GM20431 (cell line): ENCODE data around the gene MED27.
"Not testable (repeated sequence)": the region's sequence is repeated elsewhere in the genome, so short reads cannot be mapped to it uniquely, and the experiment has no call there.

Experiments
- in situ Hi-C: fragments of 300-500 bp; cut with MseI, MboI; formaldehyde crosslinking; loops from one replicate; pipeline ENCODE4 v1.15.0; 2020; ENCODE audit warnings: low sequenced_read_pairs; ENCODE audit not compliant: unreplicated experiment

MED27 gene

GRCh38 chr9:132077881-132078698, 1.6 kb downstream of the MED27 start:
- in situ Hi-C loops, result no loop called here

GRCh38 chr9:132075853-132076252, 3.8 kb downstream of the MED27 start:
- in situ Hi-C loops, result no loop called here

- in situ Hi-C loops, result no loop called here
These were observed 4.9 kb downstream of the MED27 start for GRCh38 chr9:132074736-132075135.

GRCh38 chr9:132071847-132072507, 7.7 kb downstream of the MED27 start:
- in situ Hi-C loops, result no loop called here

GRCh38 chr9:132069046-132069898, 10.4 kb downstream of the MED27 start:
- in situ Hi-C loops, result no loop called here

- in situ Hi-C loops, result no loop called here
These were observed 11.1 kb downstream of the MED27 start for GRCh38 chr9:132068605-132069004.

- in situ Hi-C loops, result no loop called here
These were observed 13.2 kb downstream of the MED27 start for GRCh38 chr9:132066511-132066910.

- in situ Hi-C loops, result no loop called here
These were observed 13.6 kb downstream of the MED27 start for GRCh38 chr9:132066057-132066456.

GRCh38 chr9:132063281-132063680, 16.4 kb downstream of the MED27 start:
- in situ Hi-C loops, result no loop called here

- in situ Hi-C loops, result no loop called here
These were observed 16.9 kb downstream of the MED27 start for GRCh38 chr9:132062806-132063205.

GRCh38 chr9:132061526-132061925, 18.1 kb downstream of the MED27 start:
- in situ Hi-C loops, result no loop called here

- in situ Hi-C loops, result no loop called here
These were observed 20.3 kb downstream of the MED27 start for GRCh38 chr9:132059361-132059760.

- in situ Hi-C loops, result not testable (repeated sequence)
These were observed 21.4 kb downstream of the MED27 start for GRCh38 chr9:132058226-132058625.

- in situ Hi-C loops, result no loop called here
These were observed 22.7 kb downstream of the MED27 start for GRCh38 chr9:132056717-132057560.

- in situ Hi-C loops, result no loop called here
These were observed 23.9 kb downstream of the MED27 start for GRCh38 chr9:132055756-132056155.

GRCh38 chr9:132054024-132054423, 25.6 kb downstream of the MED27 start:
- in situ Hi-C loops, result no loop called here

- in situ Hi-C loops, result no loop called here
These were observed 29.8 kb downstream of the MED27 start for GRCh38 chr9:132049900-132050299.

GRCh38 chr9:132049323-132049882, 30.3 kb downstream of the MED27 start:
- in situ Hi-C loops, result no loop called here

GRCh38 chr9:132048201-132048600, 31.5 kb downstream of the MED27 start:
- in situ Hi-C loops, result no loop called here
